Measurements from ENCODE around the gene LYSMD3.

- TF ChIP-seq CTCF (IDR thresholded peaks at IDR 0.05) (no peak), POLR2AphosphoS5 (IDR thresholded peaks at IDR 0.05) (no peak)
Observed at GRCh38 chr5:90495146-90495545, 34.2 kb downstream of the LYSMD3 start.

All from prostate gland (tissue), 2 donors.